Measurements from ENCODE around the gene FNDC3B. TPM values are rescaled to one million over a fixed set of nuclear protein-coding genes. Genes with fewer than 3 reads are reported as not detected.

FNDC3B gene
- total RNA-seq, 1 donor from 2014 or later = 79.2 TPM

GRCh38 chr3:172012775-172013174 is 26.6 kb upstream of the FNDC3B start:
- Mint-ChIP-seq H3K27me3 (no peaks in the 10 kb centered on the region), H3K36me3 (no peaks in the 10 kb centered on the region), H3K27ac (no peak overlapping the region), H3K4me1 (ENCODE audit: unreplicated experiment) (peaks cover 3% of the 10 kb centered on the region), H3K9me3 (no peaks in the 10 kb centered on the region), H3K4me3 (no peak overlapping the region)
- DNase-seq (ENCODE audit: extremely low spot score, unreplicated experiment) = no peak
- TF ChIP-seq CTCF (conservative IDR thresholded peaks at IDR 0.05) = no peak

- no peak for TF ChIP-seq CTCF (conservative IDR thresholded peaks at IDR 0.05)
- H3K9me3 Mint-ChIP-seq = no peaks in the 10 kb centered on the region
- no peak for DNase-seq (ENCODE audit: extremely low spot score, unreplicated experiment)
Measured at GRCh38 chr3:172014145-172014544, 25.2 kb upstream of the FNDC3B start.

GRCh38 chr3:172018364-172018763 is 21.0 kb upstream of the FNDC3B start:
- H3K9me3 Mint-ChIP-seq = no peaks in the 10 kb centered on the region
- H3K27ac Mint-ChIP-seq = no peak overlapping the region
- H3K4me3 Mint-ChIP-seq = no peak overlapping the region
- TF ChIP-seq CTCF (conservative IDR thresholded peaks at IDR 0.05) = no peak
- no peaks in the 10 kb centered on the region for H3K36me3 Mint-ChIP-seq
- DNase-seq (ENCODE audit: extremely low spot score, unreplicated experiment) = no peak
- peaks cover 3% of the 10 kb centered on the region for H3K4me1 Mint-ChIP-seq (ENCODE audit: unreplicated experiment)
- H3K27me3 Mint-ChIP-seq = peaks cover 2% of the 10 kb centered on the region

More at GRCh38 chr3:172014145-172014544, 25.2 kb upstream of the FNDC3B start:
- Mint-ChIP-seq H3K36me3 (no peaks in the 10 kb centered on the region), H3K27ac (no peak overlapping the region), H3K4me3 (no peak overlapping the region), H3K27me3 (no peaks in the 10 kb centered on the region), H3K4me1 (ENCODE audit: unreplicated experiment) (peaks cover 3% of the 10 kb centered on the region)

GRCh38 chr3:172020763-172021162 is 18.6 kb upstream of the FNDC3B start:
- H3K27ac Mint-ChIP-seq = no peak overlapping the region
- DNase-seq (ENCODE audit: extremely low spot score, unreplicated experiment) = no peak
- no peaks in the 10 kb centered on the region for H3K9me3 Mint-ChIP-seq
- H3K36me3 Mint-ChIP-seq = no peaks in the 10 kb centered on the region
- H3K27me3 Mint-ChIP-seq = peaks cover 2% of the 10 kb centered on the region
- H3K4me3 Mint-ChIP-seq = no peak overlapping the region
- no peaks in the 10 kb centered on the region for H3K4me1 Mint-ChIP-seq (ENCODE audit: unreplicated experiment)
- TF ChIP-seq CTCF (conservative IDR thresholded peaks at IDR 0.05) = no peak

GRCh38 chr3:172021164-172021563 is 18.2 kb upstream of the FNDC3B start:
- no peak for TF ChIP-seq CTCF (conservative IDR thresholded peaks at IDR 0.05)
- peaks cover 2% of the 10 kb centered on the region for H3K27me3 Mint-ChIP-seq
- no peak overlapping the region for H3K27ac Mint-ChIP-seq
- H3K9me3 Mint-ChIP-seq = no peaks in the 10 kb centered on the region
- H3K36me3 Mint-ChIP-seq = no peaks in the 10 kb centered on the region
- no peak overlapping the region for H3K4me3 Mint-ChIP-seq
- no peaks in the 10 kb centered on the region for H3K4me1 Mint-ChIP-seq (ENCODE audit: unreplicated experiment)
- no peak for DNase-seq (ENCODE audit: extremely low spot score, unreplicated experiment)

- Mint-ChIP-seq H3K36me3 (no peaks in the 10 kb centered on the region), H3K4me3 (no peak overlapping the region), H3K27ac (no peak overlapping the region), H3K9me3 (no peaks in the 10 kb centered on the region), H3K27me3 (peaks cover 2% of the 10 kb centered on the region), H3K4me1 (ENCODE audit: unreplicated experiment) (no peaks in the 10 kb centered on the region)
- DNase-seq (ENCODE audit: extremely low spot score, unreplicated experiment) = no peak
- no peak for TF ChIP-seq CTCF (conservative IDR thresholded peaks at IDR 0.05)
Measured at GRCh38 chr3:172021859-172022258, 17.5 kb upstream of the FNDC3B start.

Measured in type B pancreatic cell (in vitro differentiated cells).